22Rv1 (cell line): ENCODE data around the gene NUAK1.

Source experiments
- ZFX ChIP-seq: fragments of 450-650 bp; IDR thresholded peaks from 2 replicates; pipeline ENCODE4 v1.6.1; 2017; ENCODE audit warnings: antibody characterized with exemption, borderline replicate concordance
- TF ChIP-seq, protein P1 (sequence below): fragments of 450-650 bp; IDR thresholded peaks from 2 replicates; pipeline ENCODE4 v1.5.1; 2017; ENCODE audit warnings: mild to moderate bottlenecking

DNA sequence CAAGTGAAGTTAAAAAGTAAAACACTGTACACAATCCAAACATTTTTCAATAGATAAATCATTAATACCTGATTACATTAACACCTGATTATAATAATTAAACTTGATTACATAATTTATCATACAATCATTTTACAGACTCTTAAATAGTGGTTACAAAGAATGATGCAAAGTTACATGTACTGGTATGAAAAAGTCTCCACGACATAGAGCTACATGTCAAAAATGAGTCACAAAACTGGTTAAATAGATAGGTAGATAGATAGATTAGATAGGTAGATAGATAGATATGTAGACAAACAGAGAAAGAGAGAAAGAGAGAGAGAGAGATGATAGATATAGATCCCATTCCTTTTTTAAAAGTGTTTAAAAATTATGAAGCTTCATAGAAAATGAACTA, 109.2 kb downstream of the NUAK1 start:
- TF ChIP-seq, protein P1, sequence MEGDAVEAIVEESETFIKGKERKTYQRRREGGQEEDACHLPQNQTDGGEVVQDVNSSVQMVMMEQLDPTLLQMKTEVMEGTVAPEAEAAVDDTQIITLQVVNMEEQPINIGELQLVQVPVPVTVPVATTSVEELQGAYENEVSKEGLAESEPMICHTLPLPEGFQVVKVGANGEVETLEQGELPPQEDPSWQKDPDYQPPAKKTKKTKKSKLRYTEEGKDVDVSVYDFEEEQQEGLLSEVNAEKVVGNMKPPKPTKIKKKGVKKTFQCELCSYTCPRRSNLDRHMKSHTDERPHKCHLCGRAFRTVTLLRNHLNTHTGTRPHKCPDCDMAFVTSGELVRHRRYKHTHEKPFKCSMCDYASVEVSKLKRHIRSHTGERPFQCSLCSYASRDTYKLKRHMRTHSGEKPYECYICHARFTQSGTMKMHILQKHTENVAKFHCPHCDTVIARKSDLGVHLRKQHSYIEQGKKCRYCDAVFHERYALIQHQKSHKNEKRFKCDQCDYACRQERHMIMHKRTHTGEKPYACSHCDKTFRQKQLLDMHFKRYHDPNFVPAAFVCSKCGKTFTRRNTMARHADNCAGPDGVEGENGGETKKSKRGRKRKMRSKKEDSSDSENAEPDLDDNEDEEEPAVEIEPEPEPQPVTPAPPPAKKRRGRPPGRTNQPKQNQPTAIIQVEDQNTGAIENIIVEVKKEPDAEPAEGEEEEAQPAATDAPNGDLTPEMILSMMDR, result no peak
- TF ChIP-seq ZFX, result no peak
